Neural cell (in vitro differentiated cells): Measurements from ENCODE around the gene CDH20.

Experiments
- CTCF ChIP-seq: fragments of 450-650 bp; IDR thresholded peaks from 2 replicates; pipeline ENCODE4 v1.5.1; 2014; ENCODE audit warnings: antibody characterized with exemption, mild to moderate bottlenecking, moderate library complexity; ENCODE audit not compliant: poor library complexity, severe bottlenecking
- EP300 ChIP-seq: fragments of 450-650 bp; conservative IDR thresholded peaks from 2 replicates; pipeline ENCODE4 v1.6.1; 2014; ENCODE audit warnings: antibody characterized with exemption, mild to moderate bottlenecking, moderate library complexity; ENCODE audit not compliant: poor library complexity, severe bottlenecking
- EZH2 ChIP-seq: fragments of 200-600, 300-800 bp; shearing (Covaris generic), sonication (generic); IDR thresholded peaks from 2 replicates; pipeline ENCODE4 v1.6.1; 2014; ENCODE audit warnings: antibody characterized with exemption, low read length, borderline replicate concordance, mild to moderate bottlenecking; ENCODE audit not compliant: insufficient read depth, poor library complexity, severe bottlenecking
- MXI1 ChIP-seq: fragments of 450-650 bp; conservative IDR thresholded peaks from 2 replicates; pipeline ENCODE4 v1.6.1; 2014; ENCODE audit warnings: antibody characterized with exemption, mild to moderate bottlenecking; ENCODE audit not compliant: poor library complexity, severe bottlenecking
- POLR2AphosphoS5 ChIP-seq: IDR thresholded peaks from 2 replicates; pipeline ENCODE4 v1.6.1; 2012
- RAD21 ChIP-seq: fragments of 450-650 bp; conservative IDR thresholded peaks from 2 replicates; pipeline ENCODE4 v1.6.1; 2014; ENCODE audit warnings: antibody characterized with exemption, mild to moderate bottlenecking, moderate library complexity
- TAF1 ChIP-seq: IDR thresholded peaks from 2 replicates; pipeline ENCODE4 v1.6.1; 2012; ENCODE audit warnings: low read depth
- TF ChIP-seq, protein P1 (sequence below): IDR thresholded peaks from 2 replicates; pipeline ENCODE4 v1.6.1; 2012; ENCODE audit warnings: borderline replicate concordance

- no peak for TF ChIP-seq CTCF
- no peak for TF ChIP-seq POLR2AphosphoS5
- no peak for TF ChIP-seq EZH2
- TF ChIP-seq, protein P1, sequence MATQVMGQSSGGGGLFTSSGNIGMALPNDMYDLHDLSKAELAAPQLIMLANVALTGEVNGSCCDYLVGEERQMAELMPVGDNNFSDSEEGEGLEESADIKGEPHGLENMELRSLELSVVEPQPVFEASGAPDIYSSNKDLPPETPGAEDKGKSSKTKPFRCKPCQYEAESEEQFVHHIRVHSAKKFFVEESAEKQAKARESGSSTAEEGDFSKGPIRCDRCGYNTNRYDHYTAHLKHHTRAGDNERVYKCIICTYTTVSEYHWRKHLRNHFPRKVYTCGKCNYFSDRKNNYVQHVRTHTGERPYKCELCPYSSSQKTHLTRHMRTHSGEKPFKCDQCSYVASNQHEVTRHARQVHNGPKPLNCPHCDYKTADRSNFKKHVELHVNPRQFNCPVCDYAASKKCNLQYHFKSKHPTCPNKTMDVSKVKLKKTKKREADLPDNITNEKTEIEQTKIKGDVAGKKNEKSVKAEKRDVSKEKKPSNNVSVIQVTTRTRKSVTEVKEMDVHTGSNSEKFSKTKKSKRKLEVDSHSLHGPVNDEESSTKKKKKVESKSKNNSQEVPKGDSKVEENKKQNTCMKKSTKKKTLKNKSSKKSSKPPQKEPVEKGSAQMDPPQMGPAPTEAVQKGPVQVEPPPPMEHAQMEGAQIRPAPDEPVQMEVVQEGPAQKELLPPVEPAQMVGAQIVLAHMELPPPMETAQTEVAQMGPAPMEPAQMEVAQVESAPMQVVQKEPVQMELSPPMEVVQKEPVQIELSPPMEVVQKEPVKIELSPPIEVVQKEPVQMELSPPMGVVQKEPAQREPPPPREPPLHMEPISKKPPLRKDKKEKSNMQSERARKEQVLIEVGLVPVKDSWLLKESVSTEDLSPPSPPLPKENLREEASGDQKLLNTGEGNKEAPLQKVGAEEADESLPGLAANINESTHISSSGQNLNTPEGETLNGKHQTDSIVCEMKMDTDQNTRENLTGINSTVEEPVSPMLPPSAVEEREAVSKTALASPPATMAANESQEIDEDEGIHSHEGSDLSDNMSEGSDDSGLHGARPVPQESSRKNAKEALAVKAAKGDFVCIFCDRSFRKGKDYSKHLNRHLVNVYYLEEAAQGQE: no peak
- TF ChIP-seq RAD21: no peak
- no peak for TF ChIP-seq TAF1
- TF ChIP-seq EP300: no peak
- TF ChIP-seq MXI1: no peak
Observed at GRCh38 chr18:61531891-61532290, 198.7 kb downstream of the CDH20 start.
